A549 treated with CORT108297 at 1 μM for 4 hours (cell line): Measurements from ENCODE around the gene NSUN2. TPM values are rescaled to one million over a fixed set of nuclear protein-coding genes. Genes with fewer than 3 reads are reported as not detected.

ENCODE experiments used
- total RNA-seq: library from RNA; stranded (reverse); fragments of 200-300 nt; extraction: Qiagen RNA extraction; gene quantifications from 5 replicates; pipeline ENCODE4 v1.2.3, GENCODE V29; 2022

The NSUN2 gene
- total RNA-seq: 91.1 to 100 TPM (median 93.1 TPM) in 5 replicates

GRCh38 chr5:6632888-6633468, at the start of gene NSUN2, which contains the start of gene SRD5A1:
Gene NSUN2, minus strand, starts transcription at chr5:6633044. Its CDS starts 65 bp downstream, at chr5:6632979.
Gene SRD5A1, plus strand, starts transcription at chr5:6633440. Its CDS starts 137 bp downstream, at chr5:6633577.

Other genes with a start within 250 kb of the NSUN2 start
- 0.14 to 0.22 TPM (median 0.17 TPM) in 5 replicates for gene UBE2QL1, start 184.2 kb downstream of the NSUN2 start, total RNA-seq
- 18.4 to 32.2 TPM (median 29.6 TPM) in 5 replicates for gene SRD5A1, start 396 bp upstream of the NSUN2 start, total RNA-seq
- gene TENT4A, start 80.4 kb upstream of the NSUN2 start, total RNA-seq: 18.1 to 24.7 TPM (median 23.8 TPM) in 5 replicates